ENCODE results near the gene NAE1. TPM values are rescaled to one million over a fixed set of nuclear protein-coding genes. Genes with fewer than 3 reads are reported as not detected.

Gene NAE1
- total RNA-seq, 1 experiment from 2014 or later = 129 TPM

- no peak for TF ChIP-seq GTF2I (CRISPR knock-in tag; conservative IDR thresholded peaks at IDR 0.05)
- TF ChIP-seq RELA (CRISPR knock-in tag; IDR thresholded peaks at IDR 0.05; ENCODE audit: borderline replicate concordance) = no peak
- TF ChIP-seq CREM (CRISPR knock-in tag; IDR thresholded peaks at IDR 0.05) = no peak
- no peak for TF ChIP-seq TCF7 (CRISPR knock-in tag; IDR thresholded peaks at IDR 0.05; ENCODE audit: low read depth)
- no peak for TF ChIP-seq CDX4 (CRISPR knock-in tag; IDR thresholded peaks at IDR 0.05; ENCODE audit: borderline replicate concordance)
- no peak for TF ChIP-seq ZNF138 (CRISPR knock-in tag; conservative IDR thresholded peaks at IDR 0.05)
- no peak for TF ChIP-seq OVOL2 (CRISPR knock-in tag; IDR thresholded peaks at IDR 0.05; ENCODE audit: borderline replicate concordance)
- TF ChIP-seq, protein P1, sequence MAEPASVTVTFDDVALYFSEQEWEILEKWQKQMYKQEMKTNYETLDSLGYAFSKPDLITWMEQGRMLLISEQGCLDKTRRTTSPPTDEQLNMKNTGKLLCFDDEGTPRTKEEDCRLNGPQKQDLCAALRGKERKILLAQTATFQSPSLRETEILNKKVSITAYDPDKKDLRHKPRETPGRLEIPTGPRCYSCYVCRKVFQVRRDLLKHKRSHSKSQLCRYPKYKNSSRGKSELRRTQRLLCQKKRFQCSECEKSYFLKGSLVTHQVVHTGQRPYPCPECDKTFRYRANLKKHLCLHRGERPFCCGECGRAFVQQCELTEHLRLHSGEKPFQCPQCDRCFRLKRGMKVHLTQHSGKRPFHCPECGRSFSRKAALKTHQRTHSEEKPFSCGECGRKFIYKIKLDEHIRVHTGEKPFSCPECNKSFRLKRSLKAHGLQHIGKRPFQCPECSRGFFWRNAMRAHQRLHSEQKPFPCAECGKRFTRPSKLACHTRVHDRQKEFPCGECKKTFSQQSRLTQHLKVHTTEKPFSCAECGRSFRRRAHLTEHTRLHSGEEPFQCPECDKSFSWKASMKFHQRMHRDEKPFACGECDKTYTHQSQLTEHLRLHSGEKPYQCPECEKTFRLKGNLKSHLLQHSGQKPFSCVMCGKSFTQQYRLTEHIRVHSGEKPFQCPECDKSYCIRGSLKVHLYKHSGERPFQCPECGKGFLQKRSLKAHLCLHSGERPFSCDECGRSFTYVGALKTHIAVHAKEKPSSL (CRISPR knock-in tag; conservative IDR thresholded peaks at IDR 0.05) = no peak
These were observed 10.1 kb upstream of the NAE1 start (continued) for GRCh38 chr16:66840883-66841282.

DNA sequence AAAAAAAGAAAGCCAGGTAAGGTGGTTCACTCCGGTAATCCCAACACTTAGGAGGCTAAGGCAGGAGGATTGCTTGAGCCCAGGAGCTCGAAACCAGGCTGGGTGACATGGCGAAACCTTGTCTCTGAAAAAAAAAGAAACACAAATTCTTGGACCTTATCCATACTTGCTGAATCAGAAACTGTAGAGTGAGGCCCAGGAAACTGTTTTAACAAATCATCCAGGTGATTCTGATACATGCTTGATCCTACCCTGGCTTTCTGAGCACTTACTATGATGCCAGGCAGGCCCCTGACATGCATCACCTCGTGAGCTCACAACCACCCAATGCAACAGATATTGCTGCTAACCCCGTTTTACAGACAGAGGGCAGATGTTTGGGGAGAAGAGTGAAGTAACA, 4.0 kb upstream of the NAE1 start:
- no peak for TF ChIP-seq MXD4 (CRISPR knock-in tag; IDR thresholded peaks at IDR 0.05; ENCODE audit: borderline replicate concordance)
- TF ChIP-seq, protein P2, sequence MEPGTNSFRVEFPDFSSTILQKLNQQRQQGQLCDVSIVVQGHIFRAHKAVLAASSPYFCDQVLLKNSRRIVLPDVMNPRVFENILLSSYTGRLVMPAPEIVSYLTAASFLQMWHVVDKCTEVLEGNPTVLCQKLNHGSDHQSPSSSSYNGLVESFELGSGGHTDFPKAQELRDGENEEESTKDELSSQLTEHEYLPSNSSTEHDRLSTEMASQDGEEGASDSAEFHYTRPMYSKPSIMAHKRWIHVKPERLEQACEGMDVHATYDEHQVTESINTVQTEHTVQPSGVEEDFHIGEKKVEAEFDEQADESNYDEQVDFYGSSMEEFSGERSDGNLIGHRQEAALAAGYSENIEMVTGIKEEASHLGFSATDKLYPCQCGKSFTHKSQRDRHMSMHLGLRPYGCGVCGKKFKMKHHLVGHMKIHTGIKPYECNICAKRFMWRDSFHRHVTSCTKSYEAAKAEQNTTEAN (CRISPR knock-in tag; IDR thresholded peaks at IDR 0.05) = no peak
- TF ChIP-seq PREB (CRISPR knock-in tag; IDR thresholded peaks at IDR 0.05; ENCODE audit: borderline replicate concordance) = no peak
- TF ChIP-seq, protein P1 (CRISPR knock-in tag; conservative IDR thresholded peaks at IDR 0.05) = no peak
- TF ChIP-seq SMAD3 (CRISPR knock-in tag; IDR thresholded peaks at IDR 0.05; ENCODE audit: borderline replicate concordance) = no peak
- no peak for TF ChIP-seq HMGA2 (CRISPR knock-in tag; IDR thresholded peaks at IDR 0.05)
- TF ChIP-seq SMAD4 (CRISPR knock-in tag; IDR thresholded peaks at IDR 0.05) = no peak
- TF ChIP-seq, protein P3, sequence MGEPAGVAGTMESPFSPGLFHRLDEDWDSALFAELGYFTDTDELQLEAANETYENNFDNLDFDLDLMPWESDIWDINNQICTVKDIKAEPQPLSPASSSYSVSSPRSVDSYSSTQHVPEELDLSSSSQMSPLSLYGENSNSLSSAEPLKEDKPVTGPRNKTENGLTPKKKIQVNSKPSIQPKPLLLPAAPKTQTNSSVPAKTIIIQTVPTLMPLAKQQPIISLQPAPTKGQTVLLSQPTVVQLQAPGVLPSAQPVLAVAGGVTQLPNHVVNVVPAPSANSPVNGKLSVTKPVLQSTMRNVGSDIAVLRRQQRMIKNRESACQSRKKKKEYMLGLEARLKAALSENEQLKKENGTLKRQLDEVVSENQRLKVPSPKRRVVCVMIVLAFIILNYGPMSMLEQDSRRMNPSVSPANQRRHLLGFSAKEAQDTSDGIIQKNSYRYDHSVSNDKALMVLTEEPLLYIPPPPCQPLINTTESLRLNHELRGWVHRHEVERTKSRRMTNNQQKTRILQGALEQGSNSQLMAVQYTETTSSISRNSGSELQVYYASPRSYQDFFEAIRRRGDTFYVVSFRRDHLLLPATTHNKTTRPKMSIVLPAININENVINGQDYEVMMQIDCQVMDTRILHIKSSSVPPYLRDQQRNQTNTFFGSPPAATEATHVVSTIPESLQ (CRISPR knock-in tag; IDR thresholded peaks at IDR 0.05) = no peak
- TF ChIP-seq SOX15 (CRISPR knock-in tag; IDR thresholded peaks at IDR 0.05) = no peak
- no peak for TF ChIP-seq ETV6 (CRISPR knock-in tag; IDR thresholded peaks at IDR 0.05)
- TF ChIP-seq, protein P4, sequence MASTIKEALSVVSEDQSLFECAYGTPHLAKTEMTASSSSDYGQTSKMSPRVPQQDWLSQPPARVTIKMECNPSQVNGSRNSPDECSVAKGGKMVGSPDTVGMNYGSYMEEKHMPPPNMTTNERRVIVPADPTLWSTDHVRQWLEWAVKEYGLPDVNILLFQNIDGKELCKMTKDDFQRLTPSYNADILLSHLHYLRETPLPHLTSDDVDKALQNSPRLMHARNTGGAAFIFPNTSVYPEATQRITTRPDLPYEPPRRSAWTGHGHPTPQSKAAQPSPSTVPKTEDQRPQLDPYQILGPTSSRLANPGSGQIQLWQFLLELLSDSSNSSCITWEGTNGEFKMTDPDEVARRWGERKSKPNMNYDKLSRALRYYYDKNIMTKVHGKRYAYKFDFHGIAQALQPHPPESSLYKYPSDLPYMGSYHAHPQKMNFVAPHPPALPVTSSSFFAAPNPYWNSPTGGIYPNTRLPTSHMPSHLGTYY (CRISPR knock-in tag; IDR thresholded peaks at IDR 0.05) = no peak
- Mint-ChIP-seq H3K4me1 (peaks cover 7% of the 10 kb centered on the region), H3K4me3 (no peak overlapping the region), H3K9me3 (no peaks in the 10 kb centered on the region), H3K36me3 (no peaks in the 10 kb centered on the region), H3K27me3 (ENCODE audit: low read depth) (peaks cover 42% of the 10 kb centered on the region), H3K27ac (no peak overlapping the region)
- DNase-seq (ENCODE audit: low spot score) (no peak), ATAC-seq (no peak)
- ChIA-PET POLR2A (no interaction called here), CTCF (interaction anchor here (0.6 to 2.7 kb wide), 6 partner anchors 11 to 91 kb away, joined by 3 to 21 read pairs (median 4); no protein-coding TSS in a partner anchor)
